WTC11 (cell line): ENCODE data around the gene HJURP. TPM values are rescaled to one million over a fixed set of nuclear protein-coding genes. Genes with fewer than 3 reads are reported as not detected.

Experiments
- ATAC-seq: fragments of 200-7000 bp; cut with Tn5 transposase; 2 replicates; pipeline ENCODE4 v1.10.0; 2021; ENCODE audit warnings: mild to moderate bottlenecking, moderate library complexity
- CTCF ChIA-PET: fragments of 300-600 bp; sonication (Branson Sonifier 250); formaldehyde crosslinking; loops from one replicate; lab custom pipeline; 2021; ENCODE audit warnings: antibody characterized with exemption; lab: Charles Lee
- POLR2A ChIA-PET: fragments of 350-600 bp; sonication (Branson Sonifier 250); formaldehyde crosslinking; loops from one replicate; lab custom pipeline; 2021; ENCODE audit warnings: antibody characterized with exemption; lab: Charles Lee
- DNase-seq: peaks from one replicate; pipeline ENCODE4 v3.0.0; 2021; ENCODE audit warnings: low spot score
- H3K27ac Mint-ChIP-seq: 2 replicates; pipeline ENCODE4 v1.8.0; 2021; ENCODE audit warnings: mixed read lengths
- H3K27me3 Mint-ChIP-seq: 2 replicates; pipeline ENCODE4 v1.8.0; 2021; ENCODE audit warnings: low read depth, mild to moderate bottlenecking, moderate library complexity, mixed read lengths
- H3K36me3 Mint-ChIP-seq: 2 replicates; pipeline ENCODE4 v1.8.0; 2021; ENCODE audit warnings: mixed read lengths
- H3K4me1 Mint-ChIP-seq: 2 replicates; pipeline ENCODE4 v1.8.0; 2022; ENCODE audit warnings: mixed read lengths
- H3K4me3 Mint-ChIP-seq: 2 replicates; pipeline ENCODE4 v1.8.0; 2021; ENCODE audit warnings: mild to moderate bottlenecking, moderate library complexity, mixed read lengths
- H3K9me3 Mint-ChIP-seq: 2 replicates; pipeline ENCODE4 v1.8.0; 2021; ENCODE audit warnings: mixed read lengths
- CREB1 ChIP-seq: sonication (generic); formaldehyde crosslinking; IDR thresholded peaks from 2 replicates; pipeline ENCODE4 v1.8.0; 2023; ENCODE audit warnings: mild to moderate bottlenecking, missing genetic modification reagents
- EMX1 ChIP-seq: fragments of 250-450 bp; sonication (Bioruptor Pico); IDR thresholded peaks from 2 replicates; pipeline ENCODE4 v1.8.0; 2021; ENCODE audit warnings: mild to moderate bottlenecking
- ESRRA ChIP-seq: sonication (generic); formaldehyde crosslinking; IDR thresholded peaks from 2 replicates; pipeline ENCODE4 v1.8.1; 2022; ENCODE audit warnings: mild to moderate bottlenecking, missing genetic modification reagents, borderline replicate concordance
- ETV6 ChIP-seq: sonication (generic); formaldehyde crosslinking; IDR thresholded peaks from 2 replicates; pipeline ENCODE4 v1.8.1; 2022; ENCODE audit warnings: mild to moderate bottlenecking, missing genetic modification reagents
- HMGA2 ChIP-seq: fragments of 250-450 bp; sonication (Bioruptor Pico); IDR thresholded peaks from 2 replicates; pipeline ENCODE4 v1.4.0; 2021; ENCODE audit warnings: mild to moderate bottlenecking, moderate library complexity
- MXD4 ChIP-seq: fragments of 250-450 bp; sonication (Bioruptor Pico); IDR thresholded peaks from 2 replicates; pipeline ENCODE4 v1.8.0; 2021; ENCODE audit warnings: mild to moderate bottlenecking, moderate library complexity, borderline replicate concordance
- MYBL2 ChIP-seq: sonication (generic); formaldehyde crosslinking; IDR thresholded peaks from 2 replicates; pipeline ENCODE4 v1.8.1; 2023; ENCODE audit warnings: mild to moderate bottlenecking, moderate library complexity, missing genetic modification reagents
- NFATC4 ChIP-seq: fragments of 250-450 bp; sonication (Bioruptor Pico); IDR thresholded peaks from 2 replicates; pipeline ENCODE4 v1.9.0; 2021; ENCODE audit warnings: mild to moderate bottlenecking
- NFYB ChIP-seq: sonication (generic); formaldehyde crosslinking; conservative IDR thresholded peaks from 2 replicates; pipeline ENCODE4 v1.8.0; 2022; ENCODE audit warnings: low read depth, missing genetic modification reagents
- NR1H2 ChIP-seq: sonication (generic); formaldehyde crosslinking; IDR thresholded peaks from 2 replicates; pipeline ENCODE4 v1.9.0; 2021; ENCODE audit warnings: mild to moderate bottlenecking, moderate library complexity, missing genetic modification reagents
- OVOL2 ChIP-seq: fragments of 250-450 bp; sonication (Bioruptor Pico); IDR thresholded peaks from 2 replicates; pipeline ENCODE4 v1.9.0; 2021; ENCODE audit warnings: mild to moderate bottlenecking, borderline replicate concordance
- RELA ChIP-seq: sonication (generic); formaldehyde crosslinking; IDR thresholded peaks from 2 replicates; pipeline ENCODE4 v1.8.1; 2022; ENCODE audit warnings: missing genetic modification reagents, mild to moderate bottlenecking, borderline replicate concordance
- SMAD3 ChIP-seq: sonication (generic); formaldehyde crosslinking; IDR thresholded peaks from 2 replicates; pipeline ENCODE4 v1.8.0; 2022; ENCODE audit warnings: missing genetic modification reagents, mild to moderate bottlenecking, borderline replicate concordance
- SOX15 ChIP-seq: fragments of 250-450 bp; sonication (Bioruptor Pico); IDR thresholded peaks from 2 replicates; pipeline ENCODE4 v1.9.0; 2021; ENCODE audit warnings: mild to moderate bottlenecking
- SP1 ChIP-seq: sonication (generic); formaldehyde crosslinking; conservative IDR thresholded peaks from 2 replicates; pipeline ENCODE4 v1.8.1; 2022; ENCODE audit warnings: missing genetic modification reagents
- TEAD1 ChIP-seq: sonication (generic); formaldehyde crosslinking; IDR thresholded peaks from 2 replicates; pipeline ENCODE4 v1.8.0; 2022; ENCODE audit warnings: mild to moderate bottlenecking, missing genetic modification reagents
- TEAD4 ChIP-seq: sonication (generic); formaldehyde crosslinking; IDR thresholded peaks from 2 replicates; pipeline ENCODE4 v1.8.0; 2022; ENCODE audit warnings: mild to moderate bottlenecking, missing genetic modification reagents
- ZNF232 ChIP-seq: sonication (generic); formaldehyde crosslinking; IDR thresholded peaks from 2 replicates; pipeline ENCODE4 v1.8.0; 2022; ENCODE audit warnings: mild to moderate bottlenecking, missing genetic modification reagents
- total RNA-seq: library from RNA; stranded (reverse); gene quantifications from 3 replicates; pipeline ENCODE4 v1.2.3, GENCODE V29; 2021
- TF ChIP-seq, protein P1 (sequence below): sonication (generic); formaldehyde crosslinking; IDR thresholded peaks from 2 replicates; pipeline ENCODE4 v1.8.1; 2022; ENCODE audit warnings: missing genetic modification reagents, borderline replicate concordance
- TF ChIP-seq, protein P2 (sequence below): sonication (generic); formaldehyde crosslinking; IDR thresholded peaks from 2 replicates; pipeline ENCODE4 v1.8.1; 2023; ENCODE audit warnings: mild to moderate bottlenecking, missing genetic modification reagents
- TF ChIP-seq, protein P3 (sequence below): sonication (generic); formaldehyde crosslinking; IDR thresholded peaks from 2 replicates; pipeline ENCODE4 v1.8.1; 2023; ENCODE audit warnings: mild to moderate bottlenecking, missing genetic modification reagents
- TF ChIP-seq, protein P4 (sequence below): fragments of 250-450 bp; sonication (Bioruptor Pico); conservative IDR thresholded peaks from 2 replicates; pipeline ENCODE4 v1.9.0; 2021; ENCODE audit warnings: mild to moderate bottlenecking
- TF ChIP-seq, protein P5 (sequence below): fragments of 250-450 bp; sonication (Bioruptor Pico); IDR thresholded peaks from 2 replicates; pipeline ENCODE4 v1.9.0; 2021; ENCODE audit warnings: mild to moderate bottlenecking, borderline replicate concordance

The HJURP gene
- total RNA-seq, 1 experiment from 2014 or later = 83.7 TPM

DNA sequence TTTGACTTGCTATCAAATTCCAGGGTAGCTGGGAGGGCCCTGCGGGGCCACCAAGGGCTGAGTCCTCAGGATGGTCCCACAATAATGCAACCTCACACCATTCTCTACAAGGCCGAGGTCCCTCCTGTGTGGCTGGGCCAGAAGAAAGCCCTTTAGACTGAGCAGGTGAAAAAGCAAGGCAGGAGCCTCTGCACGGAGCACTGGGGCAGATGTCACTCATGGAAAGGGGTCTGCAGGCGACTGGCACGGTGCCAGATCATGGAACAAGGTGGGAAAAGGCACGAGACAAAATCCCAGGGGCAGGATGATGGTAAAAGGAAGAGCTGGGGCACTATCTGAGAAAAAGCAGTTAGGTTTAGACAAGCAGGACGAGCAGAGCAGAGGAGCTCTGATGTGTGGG lies 16.1 kb downstream of the HJURP start:
- TF ChIP-seq, protein P1, sequence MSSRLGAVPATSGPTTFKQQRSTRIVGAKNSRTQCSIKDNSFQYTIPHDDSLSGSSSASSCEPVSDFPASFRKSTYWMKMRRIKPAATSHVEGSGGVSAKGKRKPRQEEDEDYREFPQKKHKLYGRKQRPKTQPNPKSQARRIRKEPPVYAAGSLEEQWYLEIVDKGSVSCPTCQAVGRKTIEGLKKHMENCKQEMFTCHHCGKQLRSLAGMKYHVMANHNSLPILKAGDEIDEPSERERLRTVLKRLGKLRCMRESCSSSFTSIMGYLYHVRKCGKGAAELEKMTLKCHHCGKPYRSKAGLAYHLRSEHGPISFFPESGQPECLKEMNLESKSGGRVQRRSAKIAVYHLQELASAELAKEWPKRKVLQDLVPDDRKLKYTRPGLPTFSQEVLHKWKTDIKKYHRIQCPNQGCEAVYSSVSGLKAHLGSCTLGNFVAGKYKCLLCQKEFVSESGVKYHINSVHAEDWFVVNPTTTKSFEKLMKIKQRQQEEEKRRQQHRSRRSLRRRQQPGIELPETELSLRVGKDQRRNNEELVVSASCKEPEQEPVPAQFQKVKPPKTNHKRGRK (CRISPR knock-in tag) = no peak
- TF ChIP-seq, all 79 proteins: peak for 0
- ChIA-PET POLR2A (no interaction called here), CTCF (no interaction called here)
- H3K4me1 Mint-ChIP-seq = peaks cover 16% of the 10 kb centered on the region
- H3K4me3 Mint-ChIP-seq = no peak overlapping the region
- DNase-seq (no peak), ATAC-seq (no peak)
- H3K27ac Mint-ChIP-seq = no peak overlapping the region; the same call in 1 of the 2 replicates
- no peaks in the 10 kb centered on the region for H3K27me3 Mint-ChIP-seq
- H3K36me3 Mint-ChIP-seq = peaks cover 90% of the 10 kb centered on the region
- no peaks in the 10 kb centered on the region for H3K9me3 Mint-ChIP-seq

DNA sequence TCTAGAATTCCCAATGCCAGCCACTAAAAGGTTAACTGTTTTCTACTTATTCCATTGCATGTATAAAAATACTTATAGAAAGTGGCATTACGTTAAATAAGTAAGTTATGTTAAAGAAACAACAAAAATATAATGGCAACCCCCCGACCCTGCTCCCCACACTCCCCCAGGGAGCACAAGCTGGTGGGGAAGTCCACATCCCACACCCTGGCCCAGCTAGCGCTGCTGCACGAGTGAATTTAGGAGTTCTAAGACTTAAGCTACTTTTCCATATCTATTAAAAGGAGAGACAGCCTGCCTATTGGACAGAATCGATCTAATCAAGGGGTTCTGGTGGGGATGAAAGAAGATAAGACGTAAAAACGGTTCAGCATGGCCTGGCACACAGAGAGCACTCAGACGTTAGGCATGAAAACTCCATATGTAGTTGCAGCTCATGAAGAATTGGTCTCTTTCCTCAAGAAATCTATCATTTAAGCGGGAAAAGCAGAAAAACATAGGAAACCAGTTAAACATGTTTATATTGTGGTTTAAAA lies 16.6 kb downstream of the HJURP start:
- POLR2A ChIA-PET = no interaction called here
- CTCF ChIA-PET = no interaction called here

DNA sequence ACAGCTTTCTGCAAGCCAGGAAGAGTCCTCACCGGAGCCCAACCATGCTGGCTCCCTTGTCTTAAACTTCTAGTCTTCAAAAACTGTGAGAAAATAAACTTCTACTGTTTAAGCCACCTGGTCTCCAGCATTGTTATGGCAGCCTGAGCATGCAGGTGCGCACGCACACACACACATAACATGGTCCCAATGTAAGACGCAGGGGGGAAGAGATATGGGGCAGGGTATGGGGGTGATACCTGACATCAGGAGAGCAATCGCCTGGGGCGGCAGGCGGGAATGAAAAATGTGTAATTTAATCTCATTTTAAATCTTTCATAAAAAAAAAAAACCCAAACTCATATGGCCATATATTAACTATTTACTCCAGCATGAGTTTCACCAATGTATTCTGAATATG lies 18.0 kb downstream of the HJURP start:
- POLR2A ChIA-PET = no interaction called here
- TF ChIP-seq, protein P2, sequence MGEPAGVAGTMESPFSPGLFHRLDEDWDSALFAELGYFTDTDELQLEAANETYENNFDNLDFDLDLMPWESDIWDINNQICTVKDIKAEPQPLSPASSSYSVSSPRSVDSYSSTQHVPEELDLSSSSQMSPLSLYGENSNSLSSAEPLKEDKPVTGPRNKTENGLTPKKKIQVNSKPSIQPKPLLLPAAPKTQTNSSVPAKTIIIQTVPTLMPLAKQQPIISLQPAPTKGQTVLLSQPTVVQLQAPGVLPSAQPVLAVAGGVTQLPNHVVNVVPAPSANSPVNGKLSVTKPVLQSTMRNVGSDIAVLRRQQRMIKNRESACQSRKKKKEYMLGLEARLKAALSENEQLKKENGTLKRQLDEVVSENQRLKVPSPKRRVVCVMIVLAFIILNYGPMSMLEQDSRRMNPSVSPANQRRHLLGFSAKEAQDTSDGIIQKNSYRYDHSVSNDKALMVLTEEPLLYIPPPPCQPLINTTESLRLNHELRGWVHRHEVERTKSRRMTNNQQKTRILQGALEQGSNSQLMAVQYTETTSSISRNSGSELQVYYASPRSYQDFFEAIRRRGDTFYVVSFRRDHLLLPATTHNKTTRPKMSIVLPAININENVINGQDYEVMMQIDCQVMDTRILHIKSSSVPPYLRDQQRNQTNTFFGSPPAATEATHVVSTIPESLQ (CRISPR knock-in tag) = no peak
- TF ChIP-seq, protein P3, sequence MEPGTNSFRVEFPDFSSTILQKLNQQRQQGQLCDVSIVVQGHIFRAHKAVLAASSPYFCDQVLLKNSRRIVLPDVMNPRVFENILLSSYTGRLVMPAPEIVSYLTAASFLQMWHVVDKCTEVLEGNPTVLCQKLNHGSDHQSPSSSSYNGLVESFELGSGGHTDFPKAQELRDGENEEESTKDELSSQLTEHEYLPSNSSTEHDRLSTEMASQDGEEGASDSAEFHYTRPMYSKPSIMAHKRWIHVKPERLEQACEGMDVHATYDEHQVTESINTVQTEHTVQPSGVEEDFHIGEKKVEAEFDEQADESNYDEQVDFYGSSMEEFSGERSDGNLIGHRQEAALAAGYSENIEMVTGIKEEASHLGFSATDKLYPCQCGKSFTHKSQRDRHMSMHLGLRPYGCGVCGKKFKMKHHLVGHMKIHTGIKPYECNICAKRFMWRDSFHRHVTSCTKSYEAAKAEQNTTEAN (CRISPR knock-in tag) = no peak
- TF ChIP-seq OVOL2 (CRISPR knock-in tag) = no peak
- TF ChIP-seq ETV6 (CRISPR knock-in tag) = no peak
- no peak for TF ChIP-seq NFYB (CRISPR knock-in tag)
- TF ChIP-seq EMX1 (CRISPR knock-in tag) = no peak
- no peak for TF ChIP-seq TEAD4 (CRISPR knock-in tag)
- TF ChIP-seq, protein P4, sequence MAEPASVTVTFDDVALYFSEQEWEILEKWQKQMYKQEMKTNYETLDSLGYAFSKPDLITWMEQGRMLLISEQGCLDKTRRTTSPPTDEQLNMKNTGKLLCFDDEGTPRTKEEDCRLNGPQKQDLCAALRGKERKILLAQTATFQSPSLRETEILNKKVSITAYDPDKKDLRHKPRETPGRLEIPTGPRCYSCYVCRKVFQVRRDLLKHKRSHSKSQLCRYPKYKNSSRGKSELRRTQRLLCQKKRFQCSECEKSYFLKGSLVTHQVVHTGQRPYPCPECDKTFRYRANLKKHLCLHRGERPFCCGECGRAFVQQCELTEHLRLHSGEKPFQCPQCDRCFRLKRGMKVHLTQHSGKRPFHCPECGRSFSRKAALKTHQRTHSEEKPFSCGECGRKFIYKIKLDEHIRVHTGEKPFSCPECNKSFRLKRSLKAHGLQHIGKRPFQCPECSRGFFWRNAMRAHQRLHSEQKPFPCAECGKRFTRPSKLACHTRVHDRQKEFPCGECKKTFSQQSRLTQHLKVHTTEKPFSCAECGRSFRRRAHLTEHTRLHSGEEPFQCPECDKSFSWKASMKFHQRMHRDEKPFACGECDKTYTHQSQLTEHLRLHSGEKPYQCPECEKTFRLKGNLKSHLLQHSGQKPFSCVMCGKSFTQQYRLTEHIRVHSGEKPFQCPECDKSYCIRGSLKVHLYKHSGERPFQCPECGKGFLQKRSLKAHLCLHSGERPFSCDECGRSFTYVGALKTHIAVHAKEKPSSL = no peak
- no peak for TF ChIP-seq ESRRA (CRISPR knock-in tag)
- no peak for TF ChIP-seq SMAD3 (CRISPR knock-in tag)
- no peak for TF ChIP-seq ZNF232 (CRISPR knock-in tag)
- no peak for TF ChIP-seq MXD4
- peaks cover 71% of the 10 kb centered on the region for H3K36me3 Mint-ChIP-seq
- DNase-seq (no peak), ATAC-seq (no peak)
- H3K27me3 Mint-ChIP-seq = no peaks in the 10 kb centered on the region
- no peaks in the 10 kb centered on the region for H3K9me3 Mint-ChIP-seq
- CTCF ChIA-PET = no interaction called here
- H3K27ac Mint-ChIP-seq = no peak overlapping the region
- H3K4me3 Mint-ChIP-seq = no peak overlapping the region
- H3K4me1 Mint-ChIP-seq = peaks cover 20% of the 10 kb centered on the region

More for the DNA sequence above, 16.6 kb downstream of the HJURP start:
- Mint-ChIP-seq H3K4me1 (peaks cover 20% of the 10 kb centered on the region), H3K27me3 (no peaks in the 10 kb centered on the region), H3K27ac (no peak overlapping the region), H3K4me3 (no peak overlapping the region), H3K9me3 (no peaks in the 10 kb centered on the region), H3K36me3 (peaks cover 85% of the 10 kb centered on the region)
- DNase-seq = no peak
- TF ChIP-seq RELA (CRISPR knock-in tag) (no peak), NFYB (CRISPR knock-in tag) (no peak), ESRRA (CRISPR knock-in tag) (no peak), SP1 (no peak), CREB1 (CRISPR knock-in tag) (no peak), MXD4 (no peak), SOX15 (no peak), NR1H2 (CRISPR knock-in tag) (no peak), HMGA2 (CRISPR knock-in tag) (no peak), NFATC4 (CRISPR knock-in tag) (no peak), TEAD1 (CRISPR knock-in tag) (no peak), MYBL2 (no peak)
- TF ChIP-seq, protein P5, sequence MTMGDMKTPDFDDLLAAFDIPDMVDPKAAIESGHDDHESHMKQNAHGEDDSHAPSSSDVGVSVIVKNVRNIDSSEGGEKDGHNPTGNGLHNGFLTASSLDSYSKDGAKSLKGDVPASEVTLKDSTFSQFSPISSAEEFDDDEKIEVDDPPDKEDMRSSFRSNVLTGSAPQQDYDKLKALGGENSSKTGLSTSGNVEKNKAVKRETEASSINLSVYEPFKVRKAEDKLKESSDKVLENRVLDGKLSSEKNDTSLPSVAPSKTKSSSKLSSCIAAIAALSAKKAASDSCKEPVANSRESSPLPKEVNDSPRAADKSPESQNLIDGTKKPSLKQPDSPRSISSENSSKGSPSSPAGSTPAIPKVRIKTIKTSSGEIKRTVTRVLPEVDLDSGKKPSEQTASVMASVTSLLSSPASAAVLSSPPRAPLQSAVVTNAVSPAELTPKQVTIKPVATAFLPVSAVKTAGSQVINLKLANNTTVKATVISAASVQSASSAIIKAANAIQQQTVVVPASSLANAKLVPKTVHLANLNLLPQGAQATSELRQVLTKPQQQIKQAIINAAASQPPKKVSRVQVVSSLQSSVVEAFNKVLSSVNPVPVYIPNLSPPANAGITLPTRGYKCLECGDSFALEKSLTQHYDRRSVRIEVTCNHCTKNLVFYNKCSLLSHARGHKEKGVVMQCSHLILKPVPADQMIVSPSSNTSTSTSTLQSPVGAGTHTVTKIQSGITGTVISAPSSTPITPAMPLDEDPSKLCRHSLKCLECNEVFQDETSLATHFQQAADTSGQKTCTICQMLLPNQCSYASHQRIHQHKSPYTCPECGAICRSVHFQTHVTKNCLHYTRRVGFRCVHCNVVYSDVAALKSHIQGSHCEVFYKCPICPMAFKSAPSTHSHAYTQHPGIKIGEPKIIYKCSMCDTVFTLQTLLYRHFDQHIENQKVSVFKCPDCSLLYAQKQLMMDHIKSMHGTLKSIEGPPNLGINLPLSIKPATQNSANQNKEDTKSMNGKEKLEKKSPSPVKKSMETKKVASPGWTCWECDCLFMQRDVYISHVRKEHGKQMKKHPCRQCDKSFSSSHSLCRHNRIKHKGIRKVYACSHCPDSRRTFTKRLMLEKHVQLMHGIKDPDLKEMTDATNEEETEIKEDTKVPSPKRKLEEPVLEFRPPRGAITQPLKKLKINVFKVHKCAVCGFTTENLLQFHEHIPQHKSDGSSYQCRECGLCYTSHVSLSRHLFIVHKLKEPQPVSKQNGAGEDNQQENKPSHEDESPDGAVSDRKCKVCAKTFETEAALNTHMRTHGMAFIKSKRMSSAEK (CRISPR knock-in tag) = no peak
- ATAC-seq = no peak
